ENCODE data around the gene TMEM138.

DNA sequence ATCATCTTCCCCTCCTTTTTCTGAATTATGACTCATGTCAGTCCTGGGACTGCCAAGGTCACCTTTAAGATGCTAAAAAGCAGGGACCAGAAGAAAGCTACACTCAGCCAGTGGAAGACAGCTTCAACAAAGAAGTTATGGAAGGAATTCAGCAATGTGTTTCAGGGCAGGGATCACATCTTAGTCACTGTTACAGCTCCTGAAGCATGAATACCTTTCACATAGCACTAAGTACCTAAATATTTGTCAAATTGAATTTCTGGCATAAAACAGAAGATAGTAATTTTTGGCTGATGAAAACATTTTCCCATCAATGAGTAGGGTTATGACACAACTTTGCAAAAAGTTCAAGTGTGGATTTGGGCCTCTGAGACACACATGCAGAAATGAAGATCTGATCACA, 34.5 kb upstream of the TMEM138 start:
- TF ChIP-seq, protein P1, sequence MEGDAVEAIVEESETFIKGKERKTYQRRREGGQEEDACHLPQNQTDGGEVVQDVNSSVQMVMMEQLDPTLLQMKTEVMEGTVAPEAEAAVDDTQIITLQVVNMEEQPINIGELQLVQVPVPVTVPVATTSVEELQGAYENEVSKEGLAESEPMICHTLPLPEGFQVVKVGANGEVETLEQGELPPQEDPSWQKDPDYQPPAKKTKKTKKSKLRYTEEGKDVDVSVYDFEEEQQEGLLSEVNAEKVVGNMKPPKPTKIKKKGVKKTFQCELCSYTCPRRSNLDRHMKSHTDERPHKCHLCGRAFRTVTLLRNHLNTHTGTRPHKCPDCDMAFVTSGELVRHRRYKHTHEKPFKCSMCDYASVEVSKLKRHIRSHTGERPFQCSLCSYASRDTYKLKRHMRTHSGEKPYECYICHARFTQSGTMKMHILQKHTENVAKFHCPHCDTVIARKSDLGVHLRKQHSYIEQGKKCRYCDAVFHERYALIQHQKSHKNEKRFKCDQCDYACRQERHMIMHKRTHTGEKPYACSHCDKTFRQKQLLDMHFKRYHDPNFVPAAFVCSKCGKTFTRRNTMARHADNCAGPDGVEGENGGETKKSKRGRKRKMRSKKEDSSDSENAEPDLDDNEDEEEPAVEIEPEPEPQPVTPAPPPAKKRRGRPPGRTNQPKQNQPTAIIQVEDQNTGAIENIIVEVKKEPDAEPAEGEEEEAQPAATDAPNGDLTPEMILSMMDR (IDR thresholded peaks at IDR 0.05; ENCODE audit: poor library complexity, severe bottlenecking): no peak
- TF ChIP-seq EZH2 (IDR thresholded peaks at IDR 0.05; ENCODE audit: borderline replicate concordance, insufficient read depth, low read length, poor library complexity, severe bottlenecking) (no peak), POLR2AphosphoS5 (IDR thresholded peaks at IDR 0.05) (no peak), TAF1 (IDR thresholded peaks at IDR 0.05; ENCODE audit: low read depth) (no peak), EP300 (conservative IDR thresholded peaks at IDR 0.05; ENCODE audit: poor library complexity, severe bottlenecking) (no peak), RAD21 (conservative IDR thresholded peaks at IDR 0.05) (no peak)
- TF ChIP-seq, protein P2, sequence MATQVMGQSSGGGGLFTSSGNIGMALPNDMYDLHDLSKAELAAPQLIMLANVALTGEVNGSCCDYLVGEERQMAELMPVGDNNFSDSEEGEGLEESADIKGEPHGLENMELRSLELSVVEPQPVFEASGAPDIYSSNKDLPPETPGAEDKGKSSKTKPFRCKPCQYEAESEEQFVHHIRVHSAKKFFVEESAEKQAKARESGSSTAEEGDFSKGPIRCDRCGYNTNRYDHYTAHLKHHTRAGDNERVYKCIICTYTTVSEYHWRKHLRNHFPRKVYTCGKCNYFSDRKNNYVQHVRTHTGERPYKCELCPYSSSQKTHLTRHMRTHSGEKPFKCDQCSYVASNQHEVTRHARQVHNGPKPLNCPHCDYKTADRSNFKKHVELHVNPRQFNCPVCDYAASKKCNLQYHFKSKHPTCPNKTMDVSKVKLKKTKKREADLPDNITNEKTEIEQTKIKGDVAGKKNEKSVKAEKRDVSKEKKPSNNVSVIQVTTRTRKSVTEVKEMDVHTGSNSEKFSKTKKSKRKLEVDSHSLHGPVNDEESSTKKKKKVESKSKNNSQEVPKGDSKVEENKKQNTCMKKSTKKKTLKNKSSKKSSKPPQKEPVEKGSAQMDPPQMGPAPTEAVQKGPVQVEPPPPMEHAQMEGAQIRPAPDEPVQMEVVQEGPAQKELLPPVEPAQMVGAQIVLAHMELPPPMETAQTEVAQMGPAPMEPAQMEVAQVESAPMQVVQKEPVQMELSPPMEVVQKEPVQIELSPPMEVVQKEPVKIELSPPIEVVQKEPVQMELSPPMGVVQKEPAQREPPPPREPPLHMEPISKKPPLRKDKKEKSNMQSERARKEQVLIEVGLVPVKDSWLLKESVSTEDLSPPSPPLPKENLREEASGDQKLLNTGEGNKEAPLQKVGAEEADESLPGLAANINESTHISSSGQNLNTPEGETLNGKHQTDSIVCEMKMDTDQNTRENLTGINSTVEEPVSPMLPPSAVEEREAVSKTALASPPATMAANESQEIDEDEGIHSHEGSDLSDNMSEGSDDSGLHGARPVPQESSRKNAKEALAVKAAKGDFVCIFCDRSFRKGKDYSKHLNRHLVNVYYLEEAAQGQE (IDR thresholded peaks at IDR 0.05; ENCODE audit: borderline replicate concordance): no peak
